HepG2 (cell line): ENCODE measurements around the gene APOBEC3H.

Experiments
- ELF1 ChIP-seq: sonication (generic); formaldehyde crosslinking; IDR thresholded peaks from 2 replicates; pipeline ENCODE4 v1.4.0; 2020; ENCODE audit warnings: missing genetic modification reagents
- NR2F2 ChIP-seq: IDR thresholded peaks from 2 replicates; pipeline ENCODE4 v1.6.1; 2012; ENCODE audit warnings: low read depth, inconsistent platforms, borderline replicate concordance
- POLR2AphosphoS5 ChIP-seq: IDR thresholded peaks from 2 replicates; pipeline ENCODE4 v1.6.1; 2012; ENCODE audit warnings: low read depth, low read length
- TAF1 ChIP-seq: sonication (generic); formaldehyde crosslinking; IDR thresholded peaks from 2 replicates; pipeline ENCODE4 v1.4.0; 2020; ENCODE audit warnings: missing genetic modification reagents
- ZKSCAN8 ChIP-seq: IDR thresholded peaks from 2 replicates; pipeline ENCODE4 v1.6.1; 2016; ENCODE audit warnings: borderline replicate concordance, missing genetic modification reagents, missing compliant biosample characterization

- TF ChIP-seq TAF1 (CRISPR knock-in tag) (no peak), ELF1 (CRISPR knock-in tag) (no peak), ZKSCAN8 (no peak), NR2F2 (no peak), POLR2AphosphoS5 (no peak)
Observed at GRCh38 chr22:39150848-39151215, 53.8 kb downstream of the APOBEC3H start.
